ENCODE results near the gene BCOR. TPM values are rescaled to one million over a fixed set of nuclear protein-coding genes. Genes with fewer than 3 reads are reported as not detected.

BCOR gene
- total RNA-seq, 1 donor from 2014 or later = 19.8 TPM

DNA sequence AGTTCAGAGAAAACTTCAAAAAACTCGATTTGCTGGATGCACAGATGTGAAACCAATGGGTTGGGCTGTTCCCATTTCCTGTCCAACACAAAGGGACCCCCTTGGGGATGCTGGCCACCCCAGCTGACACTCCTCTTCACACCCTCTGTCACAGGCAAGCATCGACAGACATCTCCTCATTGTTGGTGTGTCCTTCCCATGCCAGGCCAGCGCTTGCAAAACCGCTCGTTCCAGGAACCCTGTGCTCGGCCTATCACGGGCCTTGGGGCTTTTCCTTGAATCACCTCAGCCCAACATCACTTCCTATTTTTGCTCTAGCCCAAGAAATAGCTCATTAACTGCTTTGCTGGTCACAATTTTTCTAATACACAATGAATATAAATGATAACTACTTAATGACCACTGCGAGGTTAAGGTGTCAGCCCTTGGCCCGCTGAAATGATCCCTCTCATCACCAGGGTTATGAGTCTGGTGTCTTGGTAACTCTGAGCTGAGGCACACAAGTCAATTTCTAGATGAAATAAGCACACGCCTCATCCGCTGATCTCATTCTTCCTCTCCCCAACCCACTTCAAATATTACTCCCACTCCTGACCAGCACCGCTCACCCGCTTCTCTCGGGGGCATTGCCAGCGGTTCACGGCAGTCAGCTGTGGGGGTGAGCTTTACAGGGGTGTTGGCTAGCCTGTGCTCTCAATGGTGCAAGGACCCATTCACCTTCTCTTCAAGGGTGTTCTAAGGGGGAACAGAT, 32.3 kb downstream of the BCOR start:
- Histone ChIP-seq H3K27me3 (ENCODE audit: control insufficient read depth in 3 of 3, insufficient read depth in 3 of 3, low read length in 3 of 3) (peaks cover 0 to 4% (median 0%) of the 10 kb centered on the region in 3 donors), H3K27ac (ENCODE audit: low read depth, low read length) (no peak overlapping the region), H3K9me3 (ENCODE audit: control insufficient read depth in 3 of 3, low read length in 3 of 3) (no peaks in the 10 kb centered on the region), H3K4me1 (ENCODE audit: control insufficient read depth in 3 of 3, insufficient read depth in 3 of 3, low read length in 3 of 3) (no peaks in the 10 kb centered on the region), H3K4me3 (ENCODE audit: low read length in 3 of 3) (no peak overlapping the region), H3K36me3 (ENCODE audit: control insufficient read depth in 3 of 3, insufficient read depth in 3 of 3, low read length in 3 of 3) (peaks cover 34 to 46% (median 37%) of the 10 kb centered on the region in 3 donors), H3K9ac (ENCODE audit: low read depth in 1 of 3, low read length in 3 of 3) (no peak overlapping the region)

DNA sequence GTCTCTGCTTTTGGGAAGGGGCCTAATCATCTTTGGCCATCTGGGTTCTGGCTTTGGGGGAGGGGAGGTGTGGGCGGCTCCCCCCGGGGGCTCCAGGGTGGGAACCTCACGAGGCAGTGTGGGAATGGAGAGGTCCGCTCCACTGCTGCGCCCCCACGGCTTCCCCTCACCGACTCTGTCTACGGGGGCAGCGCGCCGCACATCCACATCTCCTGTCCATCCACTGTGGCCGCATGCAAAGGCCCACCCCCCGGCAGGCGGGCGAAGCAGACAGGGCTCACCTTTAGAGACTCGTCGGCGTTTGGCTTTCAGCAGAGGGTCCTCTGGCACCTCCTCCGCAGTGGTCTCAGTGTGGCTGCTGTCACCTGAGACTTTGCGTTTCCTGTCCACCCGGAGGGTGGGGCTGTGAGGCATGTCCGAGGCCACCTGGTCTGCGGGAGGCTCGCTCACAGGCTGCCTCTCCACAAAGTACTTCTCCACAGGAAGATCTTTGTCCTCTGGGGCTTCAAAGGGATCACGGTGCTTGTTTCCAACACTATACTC, 33.6 kb downstream of the BCOR start:
- no peaks in the 10 kb centered on the region for H3K27me3 ChIP-seq (ENCODE audit: control insufficient read depth in 3 of 3, insufficient read depth in 3 of 3, low read length in 3 of 3)
- peaks cover 24 to 37% (median 29%) of the 10 kb centered on the region in 3 donors for H3K36me3 ChIP-seq (ENCODE audit: control insufficient read depth in 3 of 3, insufficient read depth in 3 of 3, low read length in 3 of 3)
- H3K4me1 ChIP-seq (ENCODE audit: control insufficient read depth in 3 of 3, insufficient read depth in 3 of 3, low read length in 3 of 3) = peaks cover 0 to 3% (median 3%) of the 10 kb centered on the region in 3 donors
- H3K4me3 ChIP-seq (ENCODE audit: low read length in 3 of 3) = no peak overlapping the region
- H3K9me3 ChIP-seq (ENCODE audit: control insufficient read depth in 3 of 3, low read length in 3 of 3) = no peaks in the 10 kb centered on the region
- no peak overlapping the region for H3K27ac ChIP-seq (ENCODE audit: low read depth, low read length)
- no peak overlapping the region for H3K9ac ChIP-seq (ENCODE audit: low read depth in 1 of 3, low read length in 3 of 3)

DNA sequence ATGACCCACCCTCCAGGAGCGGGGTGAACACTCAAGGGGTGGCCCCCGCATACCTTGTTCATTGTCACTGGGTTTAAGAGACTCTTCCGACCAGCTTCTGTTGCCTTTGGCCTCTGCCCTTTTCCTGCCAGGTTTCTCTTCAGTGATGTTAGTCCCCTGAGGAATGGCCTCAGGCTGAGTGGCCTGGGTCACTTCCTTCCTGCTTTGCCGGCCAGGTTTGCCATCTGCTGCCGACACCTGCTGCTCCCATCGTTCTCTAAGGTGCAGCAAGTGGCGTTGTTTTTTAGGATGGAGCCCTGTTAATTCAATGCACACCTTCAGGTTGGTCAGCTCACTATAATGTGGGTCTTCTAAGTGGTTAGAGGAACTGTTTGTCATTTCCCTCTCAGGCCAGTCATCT, 34.2 kb downstream of the BCOR start:
- Histone ChIP-seq H3K36me3 (ENCODE audit: control insufficient read depth in 3 of 3, insufficient read depth in 3 of 3, low read length in 3 of 3) (peaks cover 22 to 35% (median 29%) of the 10 kb centered on the region in 3 donors), H3K4me3 (ENCODE audit: low read length in 3 of 3) (no peak overlapping the region), H3K9me3 (ENCODE audit: control insufficient read depth in 3 of 3, low read length in 3 of 3) (no peaks in the 10 kb centered on the region), H3K9ac (ENCODE audit: low read depth in 1 of 3, low read length in 3 of 3) (no peak overlapping the region), H3K27me3 (ENCODE audit: control insufficient read depth in 3 of 3, insufficient read depth in 3 of 3, low read length in 3 of 3) (no peaks in the 10 kb centered on the region), H3K27ac (ENCODE audit: low read depth, low read length) (no peak overlapping the region), H3K4me1 (ENCODE audit: control insufficient read depth in 3 of 3, insufficient read depth in 3 of 3, low read length in 3 of 3) (peaks cover 1 to 9% (median 6%) of the 10 kb centered on the region in 3 donors)

DNA sequence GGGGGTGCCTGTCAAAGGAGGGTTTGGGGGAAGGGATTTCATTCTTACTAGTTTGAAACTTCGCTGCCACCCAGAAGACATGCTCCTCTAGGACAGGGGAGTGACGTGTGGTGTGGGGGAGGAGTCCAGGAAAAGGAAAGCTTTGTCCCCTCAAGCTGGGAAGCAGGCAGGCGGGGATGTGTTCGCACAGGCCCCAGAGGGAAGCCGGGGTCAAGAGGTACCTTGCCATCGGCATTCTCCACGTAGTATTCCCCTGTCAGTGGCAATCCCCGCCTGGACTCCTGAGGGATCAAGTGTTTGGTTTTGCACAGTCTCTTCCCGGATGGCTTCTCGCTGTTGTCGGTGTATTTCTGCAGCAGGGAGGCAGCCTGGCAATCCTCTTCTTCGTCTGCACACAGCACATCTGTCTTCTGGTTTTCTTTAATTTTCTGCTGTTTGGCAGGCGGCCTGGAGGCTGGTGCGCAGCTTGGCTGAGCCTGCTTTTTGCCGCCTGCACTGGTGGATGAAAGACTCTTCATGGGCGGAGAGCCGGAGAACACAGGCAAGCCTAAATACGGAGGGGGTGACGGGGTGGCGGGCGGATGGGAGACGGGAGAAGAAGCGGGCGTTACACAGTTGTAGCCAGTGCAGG, 35.1 kb downstream of the BCOR start:
- H3K36me3 ChIP-seq (ENCODE audit: control insufficient read depth in 3 of 3, insufficient read depth in 3 of 3, low read length in 3 of 3) = peaks cover 19 to 33% (median 29%) of the 10 kb centered on the region in 3 donors
- no peaks in the 10 kb centered on the region for H3K27me3 ChIP-seq (ENCODE audit: control insufficient read depth in 3 of 3, insufficient read depth in 3 of 3, low read length in 3 of 3)
- H3K9me3 ChIP-seq (ENCODE audit: control insufficient read depth in 3 of 3, low read length in 3 of 3) = no peaks in the 10 kb centered on the region
- H3K4me1 ChIP-seq (ENCODE audit: control insufficient read depth in 3 of 3, insufficient read depth in 3 of 3, low read length in 3 of 3) = peaks cover 3 to 10% (median 6%) of the 10 kb centered on the region in 3 donors
- no peak overlapping the region for H3K27ac ChIP-seq (ENCODE audit: low read depth, low read length)
- no peak overlapping the region for H3K9ac ChIP-seq (ENCODE audit: low read depth in 1 of 3, low read length in 3 of 3)
- H3K4me3 ChIP-seq (ENCODE audit: low read length in 3 of 3) = no peak overlapping the region

DNA sequence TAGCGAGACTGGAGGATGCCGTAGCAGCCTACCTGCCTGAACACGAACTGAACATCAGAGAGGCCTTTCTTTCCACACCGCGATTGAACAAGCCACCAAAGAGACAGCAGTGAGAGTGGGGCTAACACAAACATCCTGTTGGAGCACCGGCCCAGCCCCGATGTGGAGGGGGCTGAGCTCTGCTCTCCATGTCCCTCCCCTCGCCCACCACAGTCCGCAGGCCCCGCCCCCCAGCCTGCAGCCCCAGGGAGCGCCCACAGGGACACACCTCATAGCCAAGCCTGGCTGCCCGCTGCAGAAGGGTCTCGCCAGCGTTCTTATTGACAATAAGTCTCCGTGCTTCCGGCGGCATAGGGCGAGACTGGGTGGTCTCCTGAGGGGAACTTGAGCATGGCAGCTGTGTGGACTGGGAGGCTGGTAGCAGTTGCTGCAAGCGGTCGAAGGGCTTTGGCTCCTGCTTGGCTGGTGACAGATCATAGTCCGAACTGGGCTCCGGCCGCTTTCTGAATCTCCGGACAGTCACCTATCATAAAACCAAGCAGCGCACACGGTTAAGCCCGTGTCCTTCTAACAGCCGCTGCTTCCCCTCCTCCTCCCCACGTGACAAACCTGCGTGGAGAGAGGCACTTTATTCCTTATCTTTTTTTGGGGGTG, 35.8 kb downstream of the BCOR start:
- Histone ChIP-seq H3K4me3 (ENCODE audit: low read length in 3 of 3) (no peak overlapping the region), H3K27ac (ENCODE audit: low read depth, low read length) (no peak overlapping the region), H3K9ac (ENCODE audit: low read depth in 1 of 3, low read length in 3 of 3) (no peak overlapping the region), H3K9me3 (ENCODE audit: control insufficient read depth in 3 of 3, low read length in 3 of 3) (no peaks in the 10 kb centered on the region), H3K27me3 (ENCODE audit: control insufficient read depth in 3 of 3, insufficient read depth in 3 of 3, low read length in 3 of 3) (no peaks in the 10 kb centered on the region), H3K36me3 (ENCODE audit: control insufficient read depth in 3 of 3, insufficient read depth in 3 of 3, low read length in 3 of 3) (peaks cover 25 to 40% (median 32%) of the 10 kb centered on the region in 3 donors), H3K4me1 (ENCODE audit: control insufficient read depth in 3 of 3, insufficient read depth in 3 of 3, low read length in 3 of 3) (peaks cover 3 to 10% (median 6%) of the 10 kb centered on the region in 3 donors)

DNA sequence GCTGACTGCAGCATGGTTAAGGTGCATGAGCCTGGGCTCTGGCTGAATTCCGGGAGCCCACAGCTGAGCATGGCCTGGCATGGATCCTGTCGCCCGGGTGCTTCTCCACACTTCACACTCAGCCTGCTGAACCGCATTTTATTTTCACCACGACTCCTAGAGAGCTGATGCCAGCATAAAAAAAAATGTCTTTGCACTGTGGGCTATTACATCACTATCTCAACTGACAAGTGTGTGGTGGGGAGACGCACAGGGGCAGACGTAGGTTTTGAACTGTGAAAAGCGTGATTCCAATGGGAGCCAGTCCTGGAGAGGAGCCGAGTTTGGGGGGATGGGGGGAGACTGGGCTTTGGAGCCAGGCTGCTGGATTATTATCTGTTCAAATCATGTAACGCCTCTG, 36.8 kb downstream of the BCOR start:
- H3K36me3 ChIP-seq (ENCODE audit: control insufficient read depth in 3 of 3, insufficient read depth in 3 of 3, low read length in 3 of 3) = peaks cover 33 to 43% (median 40%) of the 10 kb centered on the region in 3 donors
- no peak overlapping the region for H3K27ac ChIP-seq (ENCODE audit: low read depth, low read length)
- no peaks in the 10 kb centered on the region for H3K9me3 ChIP-seq (ENCODE audit: control insufficient read depth in 3 of 3, low read length in 3 of 3)
- H3K4me1 ChIP-seq (ENCODE audit: control insufficient read depth in 3 of 3, insufficient read depth in 3 of 3, low read length in 3 of 3) = peaks cover 3 to 10% (median 6%) of the 10 kb centered on the region in 3 donors
- H3K4me3 ChIP-seq (ENCODE audit: low read length in 3 of 3) = no peak overlapping the region
- no peaks in the 10 kb centered on the region for H3K27me3 ChIP-seq (ENCODE audit: control insufficient read depth in 3 of 3, insufficient read depth in 3 of 3, low read length in 3 of 3)
- no peak overlapping the region for H3K9ac ChIP-seq (ENCODE audit: low read depth in 1 of 3, low read length in 3 of 3)

DNA sequence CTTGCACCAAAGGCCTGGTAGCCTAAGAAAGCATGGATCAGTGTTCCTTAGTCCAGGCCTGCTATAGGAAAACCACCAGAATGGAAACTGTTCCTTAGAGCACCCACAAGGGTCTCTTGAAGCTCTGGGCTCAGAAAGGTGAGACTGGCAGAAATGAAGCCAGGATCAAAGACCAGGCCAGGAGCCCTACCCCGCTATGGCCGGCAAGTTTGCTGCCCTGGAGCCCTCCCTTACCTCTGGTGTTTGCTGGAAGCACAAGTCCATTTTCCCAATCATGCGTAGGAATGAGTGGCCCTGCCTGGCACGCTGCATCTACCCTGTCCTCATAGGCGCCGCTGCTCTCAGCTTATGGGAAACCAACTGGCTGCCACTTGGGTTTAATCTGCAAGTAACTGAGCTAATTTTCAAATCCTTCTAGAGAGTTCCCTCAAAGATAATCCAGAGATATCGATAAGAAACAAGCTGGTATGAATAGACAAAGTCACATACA, 37.4 kb downstream of the BCOR start:
- H3K36me3 ChIP-seq (ENCODE audit: control insufficient read depth in 3 of 3, insufficient read depth in 3 of 3, low read length in 3 of 3) = peaks cover 35 to 44% (median 41%) of the 10 kb centered on the region in 3 donors
- peaks cover 3 to 10% (median 6%) of the 10 kb centered on the region in 3 donors for H3K4me1 ChIP-seq (ENCODE audit: control insufficient read depth in 3 of 3, insufficient read depth in 3 of 3, low read length in 3 of 3)
- no peak overlapping the region for H3K9ac ChIP-seq (ENCODE audit: low read depth in 1 of 3, low read length in 3 of 3)
- no peaks in the 10 kb centered on the region for H3K9me3 ChIP-seq (ENCODE audit: control insufficient read depth in 3 of 3, low read length in 3 of 3)
- no peak overlapping the region for H3K4me3 ChIP-seq (ENCODE audit: low read length in 3 of 3)
- no peak overlapping the region for H3K27ac ChIP-seq (ENCODE audit: low read depth, low read length)
- H3K27me3 ChIP-seq (ENCODE audit: control insufficient read depth in 3 of 3, insufficient read depth in 3 of 3, low read length in 3 of 3) = no peaks in the 10 kb centered on the region

DNA sequence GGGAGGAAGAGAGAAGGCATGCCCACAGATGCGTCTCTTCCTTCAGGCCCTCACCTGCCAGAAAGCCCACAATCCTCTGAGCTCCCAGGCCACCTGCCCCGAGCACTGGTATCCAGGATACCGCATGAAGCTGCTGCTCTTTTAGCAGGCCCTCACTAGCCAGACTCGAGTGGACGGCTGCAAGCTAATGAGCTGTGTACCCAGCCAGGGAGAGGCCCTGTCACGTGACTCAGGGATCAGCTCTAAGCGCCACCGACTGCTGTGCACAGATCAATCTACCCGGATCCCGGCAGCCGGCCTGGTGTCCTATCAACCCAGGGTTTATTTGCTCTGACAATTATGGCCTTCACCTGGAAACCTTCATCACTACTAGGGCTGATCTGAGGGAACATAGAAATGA, 39.0 kb downstream of the BCOR start:
- Histone ChIP-seq H3K9ac (ENCODE audit: low read depth in 1 of 3, low read length in 3 of 3) (no peak overlapping the region), H3K4me3 (ENCODE audit: low read length in 3 of 3) (no peak overlapping the region), H3K27me3 (ENCODE audit: control insufficient read depth in 3 of 3, insufficient read depth in 3 of 3, low read length in 3 of 3) (no peaks in the 10 kb centered on the region), H3K36me3 (ENCODE audit: control insufficient read depth in 3 of 3, insufficient read depth in 3 of 3, low read length in 3 of 3) (peaks cover 45 to 52% (median 51%) of the 10 kb centered on the region in 3 donors), H3K27ac (ENCODE audit: low read depth, low read length) (no peak overlapping the region), H3K9me3 (ENCODE audit: control insufficient read depth in 3 of 3, low read length in 3 of 3) (no peaks in the 10 kb centered on the region), H3K4me1 (ENCODE audit: control insufficient read depth in 3 of 3, insufficient read depth in 3 of 3, low read length in 3 of 3) (peaks cover 3 to 10% (median 6%) of the 10 kb centered on the region in 3 donors)

DNA sequence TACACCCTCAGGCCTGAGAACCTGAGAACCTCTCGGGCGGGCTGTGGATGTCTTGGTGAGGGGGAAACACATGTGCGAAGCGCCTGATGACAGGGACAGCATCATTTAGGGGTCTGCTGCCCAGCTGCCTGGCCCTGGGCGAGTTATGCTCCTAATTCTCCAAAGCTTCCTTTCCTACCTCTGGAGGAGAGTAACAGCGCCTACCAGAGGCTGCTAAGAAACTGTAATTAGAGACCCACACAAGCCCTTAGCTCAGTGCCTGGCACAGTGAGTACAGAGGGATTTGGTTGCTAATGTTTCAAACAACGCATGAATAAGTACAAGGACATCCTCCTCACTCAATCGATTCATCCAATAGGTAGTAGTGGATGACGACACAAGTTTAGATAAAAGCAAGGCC, 40.4 kb downstream of the BCOR start:
- Histone ChIP-seq H3K9me3 (ENCODE audit: control insufficient read depth in 3 of 3, low read length in 3 of 3) (peaks cover 0 to 2% (median 0%) of the 10 kb centered on the region in 3 donors), H3K36me3 (ENCODE audit: control insufficient read depth in 3 of 3, insufficient read depth in 3 of 3, low read length in 3 of 3) (peaks cover 49 to 55% (median 51%) of the 10 kb centered on the region in 3 donors), H3K4me1 (ENCODE audit: control insufficient read depth in 3 of 3, insufficient read depth in 3 of 3, low read length in 3 of 3) (peaks cover 3 to 10% (median 6%) of the 10 kb centered on the region in 3 donors), H3K27me3 (ENCODE audit: control insufficient read depth in 3 of 3, insufficient read depth in 3 of 3, low read length in 3 of 3) (no peaks in the 10 kb centered on the region), H3K4me3 (ENCODE audit: low read length in 3 of 3) (no peak overlapping the region), H3K9ac (ENCODE audit: low read depth in 1 of 3, low read length in 3 of 3) (no peak overlapping the region), H3K27ac (ENCODE audit: low read depth, low read length) (no peak overlapping the region)
